Vagina (tissue), 2 donors: ENCODE data around the gene CBFA2T2. TPM values are rescaled to one million over a fixed set of nuclear protein-coding genes. Genes with fewer than 3 reads are reported as not detected.

ENCODE experiments used
- DNase-seq, 2 donors: peaks; one replicate each; pipeline ENCODE4 v3.0.0-alpha.2; 2017; ENCODE audit errors: extremely low spot score in 2 of 2
- H3K27ac ChIP-seq: fragments of 200-600 bp; sonication (generic); one replicate; pipeline ENCODE4 v1.5.1; 2019
- H3K27me3 ChIP-seq: fragments of 200-600 bp; sonication (generic); one replicate; pipeline ENCODE4 v1.5.1; 2019
- H3K36me3 ChIP-seq, 2 donors: fragments of 200-600 bp; sonication (generic); one replicate each; pipeline ENCODE4 v1.5.1; 2017 to 2019
- H3K4me1 ChIP-seq: fragments of 200-600 bp; sonication (generic); one replicate; pipeline ENCODE4 v1.5.1; 2019
- H3K4me3 ChIP-seq, 2 donors: fragments of 200-600 bp; sonication (generic); 1 replicate in 1 of 2; 2 replicates in 1 of 2; pipeline ENCODE4 v1.5.1; 2016 to 2019
- H3K9me3 ChIP-seq: fragments of 200-600 bp; sonication (generic); one replicate; pipeline ENCODE4 v1.5.1; 2019
- CTCF ChIP-seq, 3 experiments: fragments of 450-650 bp in 2 of 3; fragments of 200-600 bp in 1 of 3; sonication (generic) in 1 of 3; IDR thresholded peaks; one replicate each; pipeline ENCODE4 v1.5.1; 2017 to 2019; ENCODE audit warnings: antibody characterized with exemption in 3 of 3, mild to moderate bottlenecking in 2 of 3, moderate library complexity in 2 of 3
- POLR2A ChIP-seq, 2 donors: fragments of 450-650 bp; IDR thresholded peaks; one replicate each; pipeline ENCODE4 v1.6.1; 2017; ENCODE audit warnings: antibody characterized with exemption in 2 of 2, mild to moderate bottlenecking in 2 of 2, moderate library complexity in 2 of 2
- POLR2AphosphoS5 ChIP-seq, 2 donors: sonication (generic); formaldehyde crosslinking; IDR thresholded peaks; one replicate each; pipeline ENCODE4 v1.9.0; 2017; ENCODE audit warnings: antibody characterized with exemption in 2 of 2, mild to moderate bottlenecking in 2 of 2, low read depth in 1 of 2; ENCODE audit not compliant: insufficient read depth in 1 of 2
- intact Hi-C: fragments of 100-400 bp; cut with DNase I; formaldehyde crosslinking; loops from one replicate; pipeline ENCODE4 v1.15.1; 2023
- total RNA-seq: library from RNA; depleted of rRNA; stranded (reverse); fragments of >200 nt; gene quantifications from one replicate; pipeline ENCODE4 v1.2.3, GENCODE V29; 2016

Gene CBFA2T2
- total RNA-seq, 1 donor from 2014 or later = 34.9 TPM

GRCh38 chr20:33660035-33660684, 170.3 kb downstream of the CBFA2T2 start:
- no peak for TF ChIP-seq POLR2A (IDR thresholded peaks at IDR 0.05)
- no peak for TF ChIP-seq POLR2AphosphoS5 (IDR thresholded peaks at IDR 0.05; ENCODE audit: insufficient read depth in 1 of 2, low read depth in 1 of 2)
- TF ChIP-seq CTCF (IDR thresholded peaks at IDR 0.05) = no peak
- intact Hi-C loops = no loop called here
- H3K36me3 ChIP-seq = peaks cover 0 to 18% of the 10 kb centered on the region in 2 donors

GRCh38 chr20:33660685-33661058, 170.8 kb downstream of the CBFA2T2 start:
- H3K4me1 ChIP-seq = peaks cover 26% of the 10 kb centered on the region
- H3K9me3 ChIP-seq = no peaks in the 10 kb centered on the region
- H3K27ac ChIP-seq = no peak overlapping the region
- TF ChIP-seq POLR2A (IDR thresholded peaks at IDR 0.05) = no peak
- no peak for TF ChIP-seq CTCF (IDR thresholded peaks at IDR 0.05)
- TF ChIP-seq POLR2AphosphoS5 (IDR thresholded peaks at IDR 0.05; ENCODE audit: insufficient read depth in 1 of 2, low read depth in 1 of 2) = no peak
- H3K36me3 ChIP-seq = peaks cover 0 to 18% of the 10 kb centered on the region in 2 donors
- no peak for DNase-seq
- no peaks in the 10 kb centered on the region for H3K27me3 ChIP-seq
- intact Hi-C loops = no loop called here
- H3K4me3 ChIP-seq = no peak overlapping the region

More at GRCh38 chr20:33660035-33660684, 170.3 kb downstream of the CBFA2T2 start:
- no peak for DNase-seq
- Histone ChIP-seq H3K27ac (no peak overlapping the region), H3K27me3 (no peaks in the 10 kb centered on the region), H3K4me1 (peaks cover 24% of the 10 kb centered on the region), H3K4me3 (no peak overlapping the region), H3K9me3 (no peaks in the 10 kb centered on the region)

GRCh38 chr20:33662172-33662571, 172.3 kb downstream of the CBFA2T2 start, which contains the start of gene C20orf144:
TSS of gene C20orf144 (plus strand) at chr20:33662327. CDS start at chr20:33662346, 19 bp downstream.
- Histone ChIP-seq H3K27me3 (no peaks in the 10 kb centered on the region), H3K9me3 (no peaks in the 10 kb centered on the region), H3K4me1 (peaks cover 35% of the 10 kb centered on the region), H3K27ac (peak within 1 kb of the TSS; percentile 83), H3K4me3 (peak within 1 kb of the TSS; percentile 59 to 85), H3K36me3 (peaks cover 0 to 18% of the 10 kb centered on the region in 2 donors)
- intact Hi-C loops = no loop called here
- DNase-seq = no peak
- TF ChIP-seq CTCF (IDR thresholded peaks at IDR 0.05) = no peak

GRCh38 chr20:33663161-33664084, 173.5 kb downstream of the CBFA2T2 start:
- Histone ChIP-seq H3K27ac (peak overlapping the region; percentile 83), H3K4me3 (peak overlapping the region; percentile 59 to 85), H3K9me3 (no peaks in the 10 kb centered on the region), H3K27me3 (no peaks in the 10 kb centered on the region), H3K4me1 (peaks cover 40% of the 10 kb centered on the region), H3K36me3 (peaks cover 0 to 12% of the 10 kb centered on the region in 2 donors)
- intact Hi-C loops = no loop called here
- TF ChIP-seq POLR2AphosphoS5 (IDR thresholded peaks at IDR 0.05; ENCODE audit: insufficient read depth in 1 of 2, low read depth in 1 of 2) (peak in 1 of 2 donors; percentile 86), CTCF (IDR thresholded peaks at IDR 0.05) (no peak), POLR2A (IDR thresholded peaks at IDR 0.05) (peak in 1 of 2 donors; percentile 54)
- no peak for DNase-seq
